ENCODE results near the gene ARSI.

ARSI gene

DNA sequence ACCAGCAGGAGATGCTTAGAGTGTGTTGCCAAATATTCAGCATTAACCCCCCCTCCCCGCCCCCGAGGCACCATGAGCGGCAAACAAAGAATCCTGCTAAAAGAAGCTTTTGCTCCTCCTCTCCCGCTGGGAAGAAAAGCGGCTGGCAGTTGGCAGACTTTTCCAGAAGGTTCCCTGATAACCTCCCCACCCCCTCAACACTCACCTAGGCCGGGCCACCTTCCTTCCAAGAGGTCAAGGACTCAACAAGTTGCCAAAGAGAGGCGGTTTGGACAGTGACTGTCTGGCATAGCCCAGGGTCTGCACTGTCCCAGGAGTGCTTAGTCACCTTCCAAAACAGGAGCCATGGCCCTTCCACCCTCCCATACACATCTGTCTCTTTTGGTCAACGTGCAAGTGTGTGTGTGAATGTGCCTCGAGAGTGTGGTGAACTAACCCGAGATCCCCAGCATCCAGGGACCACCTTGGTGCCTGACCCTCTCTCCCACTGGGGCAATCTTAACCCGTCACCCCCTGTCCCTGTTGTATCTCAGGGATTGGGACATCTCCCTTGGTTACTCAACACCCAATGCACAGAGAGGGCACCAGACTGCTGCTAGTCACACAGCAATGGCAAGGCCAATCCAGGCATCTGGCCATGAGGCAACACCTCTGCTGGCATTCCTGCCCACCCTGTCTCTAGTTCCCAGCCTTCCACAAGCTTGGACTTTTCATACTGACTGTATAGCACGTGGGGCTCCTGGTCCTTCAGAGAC is 32.0 kb downstream of the ARSI start:
- H3K27me3 ChIP-seq (replicated peaks): no peaks in the 10 kb centered on the region
- no peak overlapping the region for H3K4me3 ChIP-seq (ENCODE audit: low read depth, low read length)
- H3K27ac ChIP-seq: no peak overlapping the region
- no peak for DNase-seq
- TF ChIP-seq, protein P1, sequence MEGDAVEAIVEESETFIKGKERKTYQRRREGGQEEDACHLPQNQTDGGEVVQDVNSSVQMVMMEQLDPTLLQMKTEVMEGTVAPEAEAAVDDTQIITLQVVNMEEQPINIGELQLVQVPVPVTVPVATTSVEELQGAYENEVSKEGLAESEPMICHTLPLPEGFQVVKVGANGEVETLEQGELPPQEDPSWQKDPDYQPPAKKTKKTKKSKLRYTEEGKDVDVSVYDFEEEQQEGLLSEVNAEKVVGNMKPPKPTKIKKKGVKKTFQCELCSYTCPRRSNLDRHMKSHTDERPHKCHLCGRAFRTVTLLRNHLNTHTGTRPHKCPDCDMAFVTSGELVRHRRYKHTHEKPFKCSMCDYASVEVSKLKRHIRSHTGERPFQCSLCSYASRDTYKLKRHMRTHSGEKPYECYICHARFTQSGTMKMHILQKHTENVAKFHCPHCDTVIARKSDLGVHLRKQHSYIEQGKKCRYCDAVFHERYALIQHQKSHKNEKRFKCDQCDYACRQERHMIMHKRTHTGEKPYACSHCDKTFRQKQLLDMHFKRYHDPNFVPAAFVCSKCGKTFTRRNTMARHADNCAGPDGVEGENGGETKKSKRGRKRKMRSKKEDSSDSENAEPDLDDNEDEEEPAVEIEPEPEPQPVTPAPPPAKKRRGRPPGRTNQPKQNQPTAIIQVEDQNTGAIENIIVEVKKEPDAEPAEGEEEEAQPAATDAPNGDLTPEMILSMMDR (IDR thresholded peaks at IDR 0.05; ENCODE audit: low read depth, low read length, missing control alignments): no peak
- no peaks in the 10 kb centered on the region for H3K36me3 ChIP-seq (replicated peaks)
- in situ Hi-C loops (cut with HindIII; ENCODE audit: low pct_ligation_motif_present, low sequenced_read_pairs): no loop called here

- Histone ChIP-seq H3K36me3 (replicated peaks) (no peaks in the 10 kb centered on the region), H3K4me3 (ENCODE audit: low read depth, low read length) (no peak overlapping the region), H3K27me3 (replicated peaks) (no peaks in the 10 kb centered on the region), H3K27ac (no peak overlapping the region)
- no peak for DNase-seq
- in situ Hi-C loops (cut with HindIII; ENCODE audit: low pct_ligation_motif_present, low sequenced_read_pairs): no loop called here
- TF ChIP-seq, protein P1 (IDR thresholded peaks at IDR 0.05; ENCODE audit: low read depth, low read length, missing control alignments): no peak
Observed at GRCh38 chr5:150266871-150267291, 35.8 kb downstream of the ARSI start.

DNA sequence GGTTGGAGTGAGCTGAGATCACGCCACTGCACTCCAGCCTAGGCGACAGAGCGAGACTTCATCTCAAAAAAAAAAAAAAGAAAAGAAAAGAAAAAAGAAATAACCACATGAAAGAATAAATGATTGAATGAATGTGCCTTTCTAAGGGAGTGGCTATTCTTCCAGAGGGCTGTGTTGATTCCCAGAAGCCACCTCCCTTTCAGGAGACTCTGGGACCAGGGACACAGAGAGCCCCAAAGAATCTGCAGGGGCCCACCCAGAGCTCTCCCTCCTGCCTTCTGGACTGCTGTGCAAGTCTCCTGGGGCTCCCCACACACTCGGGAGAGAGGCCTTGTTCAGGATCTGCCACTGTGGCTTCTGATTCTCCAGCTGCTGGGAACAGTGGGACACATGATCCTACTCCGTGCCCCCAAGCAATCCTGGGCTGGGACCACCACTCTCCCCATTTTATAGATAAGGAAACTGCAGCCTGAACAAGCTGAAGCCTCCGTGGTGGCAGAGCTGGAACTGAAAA is 36.8 kb downstream of the ARSI start:
- Histone ChIP-seq H3K36me3 (replicated peaks) (no peaks in the 10 kb centered on the region), H3K27ac (no peak overlapping the region), H3K4me3 (ENCODE audit: low read depth, low read length) (no peak overlapping the region), H3K27me3 (replicated peaks) (no peaks in the 10 kb centered on the region)
- DNase-seq: no peak
- in situ Hi-C loops (cut with HindIII; ENCODE audit: low pct_ligation_motif_present, low sequenced_read_pairs): no loop called here
- TF ChIP-seq, protein P1 (IDR thresholded peaks at IDR 0.05; ENCODE audit: low read depth, low read length, missing control alignments): no peak

DNA sequence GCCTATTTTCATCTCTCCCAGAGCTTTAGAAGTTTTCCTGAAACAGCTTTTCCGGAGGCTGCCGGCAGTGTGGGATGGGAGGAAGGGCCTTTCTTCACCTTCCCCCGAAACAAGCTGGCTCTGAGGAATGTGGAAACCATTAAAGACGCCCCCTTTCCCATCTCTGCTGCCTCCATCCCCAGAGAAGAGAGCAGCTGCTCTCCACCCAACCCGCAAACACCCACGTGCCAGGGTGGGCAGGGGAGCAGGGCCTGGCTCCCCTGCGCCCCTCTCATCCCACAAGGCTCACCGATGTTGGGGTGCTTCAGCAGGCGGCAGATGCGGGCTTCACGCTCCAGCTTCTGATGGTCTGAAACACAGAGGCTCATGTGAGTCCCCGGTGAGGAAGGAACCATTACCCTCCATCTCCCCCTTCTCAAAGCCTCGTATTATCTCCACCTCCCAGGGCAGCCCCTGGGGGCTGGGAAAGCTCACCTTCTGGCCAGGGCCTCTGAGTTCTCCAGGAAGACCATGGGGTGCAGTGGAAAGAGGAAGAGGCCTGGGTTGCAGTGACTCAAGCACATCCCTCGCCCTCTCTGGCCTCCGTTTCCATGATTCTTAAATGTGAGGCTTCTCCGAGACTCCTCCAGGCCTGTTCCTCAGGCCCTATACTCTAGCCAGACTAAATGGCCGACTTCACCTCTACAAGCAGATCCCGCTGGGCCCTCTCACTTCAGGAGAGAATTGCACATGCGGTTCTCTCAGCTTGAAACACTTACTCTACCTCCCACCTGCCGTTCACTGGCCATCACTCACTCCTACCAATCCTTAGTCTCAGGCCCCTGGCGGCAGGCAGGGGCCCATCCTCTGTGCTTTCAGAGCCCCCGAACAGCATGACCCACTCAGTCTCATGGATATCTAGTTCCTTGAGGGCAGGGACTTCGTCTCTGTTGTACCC is 37.8 kb downstream of the ARSI start:
- TF ChIP-seq, protein P1 (IDR thresholded peaks at IDR 0.05; ENCODE audit: low read depth, low read length, missing control alignments): no peak
- no peaks in the 10 kb centered on the region for H3K27me3 ChIP-seq (replicated peaks)
- H3K36me3 ChIP-seq (replicated peaks): no peaks in the 10 kb centered on the region
- no peak overlapping the region for H3K4me3 ChIP-seq (ENCODE audit: low read depth, low read length)
- no peak overlapping the region for H3K27ac ChIP-seq
- no peak for DNase-seq
- in situ Hi-C loops (cut with HindIII; ENCODE audit: low pct_ligation_motif_present, low sequenced_read_pairs): no loop called here

GRCh38 chr5:150263801-150264621 is 38.7 kb downstream of the ARSI start:
- TF ChIP-seq, protein P1 (IDR thresholded peaks at IDR 0.05; ENCODE audit: low read depth, low read length, missing control alignments): no peak
- in situ Hi-C loops (cut with HindIII; ENCODE audit: low pct_ligation_motif_present, low sequenced_read_pairs): no loop called here
- Histone ChIP-seq H3K4me3 (ENCODE audit: low read depth, low read length) (no peak overlapping the region), H3K36me3 (replicated peaks) (no peaks in the 10 kb centered on the region), H3K27ac (no peak overlapping the region), H3K27me3 (replicated peaks) (no peaks in the 10 kb centered on the region)
- peak; percentile 73 for DNase-seq
